ENCODE measurements around the gene C11orf42. TPM values are rescaled to one million over a fixed set of nuclear protein-coding genes. Genes with fewer than 3 reads are reported as not detected.

C11orf42 gene
- total RNA-seq, 1 experiment from 2014 or later, result not detected

GRCh38 chr11:6175440-6175839 lies 29.9 kb upstream of the C11orf42 start:
- TF ChIP-seq CTCF (IDR thresholded peaks at IDR 0.05; ENCODE audit: insufficient read depth in 1 of 2, low read depth in 1 of 2, low read length in 1 of 2, severe bottlenecking in 1 of 2, unreplicated experiment in 1 of 2), result no peak
- H3K4me3 ChIP-seq (ENCODE audit: low read depth, low read length), result no peak overlapping the region
- DNase-seq, result no peak
- peaks cover 15% of the 10 kb centered on the region for H3K27me3 Mint-ChIP-seq (ENCODE audit: insufficient read depth, unreplicated experiment)
- H3K4me3 Mint-ChIP-seq (ENCODE audit: unreplicated experiment), result no peak overlapping the region
- POLR2A ChIA-PET, result no interaction called here
- CTCF ChIA-PET, result no interaction called here
- intact Hi-C loops (cut with micrococcal nuclease; ENCODE audit: unreplicated experiment), result no loop called here
- H3K9me3 Mint-ChIP-seq (ENCODE audit: unreplicated experiment), result no peaks in the 10 kb centered on the region
- peaks cover 5% of the 10 kb centered on the region for H3K9me3 ChIP-seq
- no peaks in the 10 kb centered on the region for H3K36me3 ChIP-seq (ENCODE audit: control insufficient read depth, insufficient read depth, low read length)
- no peaks in the 10 kb centered on the region for H3K4me1 Mint-ChIP-seq (ENCODE audit: low read depth, unreplicated experiment)
- H3K36me3 Mint-ChIP-seq (ENCODE audit: insufficient read depth, unreplicated experiment), result no peaks in the 10 kb centered on the region
- no TSS peak for BruUV-seq (replicated peaks)
- no peaks in the 10 kb centered on the region for H3K4me1 ChIP-seq
- no peaks in the 10 kb centered on the region for H3K27me3 ChIP-seq (replicated peaks; ENCODE audit: control insufficient read depth, insufficient read depth, low read length)
- no peak overlapping the region for H3K27ac Mint-ChIP-seq (ENCODE audit: unreplicated experiment)

GRCh38 chr11:6191742-6192141 lies 13.6 kb upstream of the C11orf42 start:
- H3K9me3 ChIP-seq, result no peaks in the 10 kb centered on the region
- no peak for TF ChIP-seq CTCF (IDR thresholded peaks at IDR 0.05; ENCODE audit: insufficient read depth in 1 of 2, low read depth in 1 of 2, low read length in 1 of 2, severe bottlenecking in 1 of 2, unreplicated experiment in 1 of 2)
- Mint-ChIP-seq H3K4me3 (ENCODE audit: unreplicated experiment) (no peak overlapping the region), H3K27ac (ENCODE audit: unreplicated experiment) (no peak overlapping the region), H3K36me3 (ENCODE audit: insufficient read depth, unreplicated experiment) (no peaks in the 10 kb centered on the region), H3K9me3 (ENCODE audit: unreplicated experiment) (no peaks in the 10 kb centered on the region), H3K4me1 (ENCODE audit: low read depth, unreplicated experiment) (no peaks in the 10 kb centered on the region), H3K27me3 (ENCODE audit: insufficient read depth, unreplicated experiment) (peaks cover 5% of the 10 kb centered on the region)
- POLR2A ChIA-PET, result no interaction called here
- no peak for DNase-seq
- intact Hi-C loops (cut with micrococcal nuclease; ENCODE audit: unreplicated experiment), result no loop called here
- H3K4me1 ChIP-seq, result no peaks in the 10 kb centered on the region
- H3K27me3 ChIP-seq (replicated peaks; ENCODE audit: control insufficient read depth, insufficient read depth, low read length), result no peaks in the 10 kb centered on the region
- H3K4me3 ChIP-seq (ENCODE audit: low read depth, low read length), result no peak overlapping the region
- CTCF ChIA-PET, result no interaction called here
- no peaks in the 10 kb centered on the region for H3K36me3 ChIP-seq (ENCODE audit: control insufficient read depth, insufficient read depth, low read length)
- BruUV-seq (replicated peaks), result no TSS peak

GRCh38 chr11:6194065-6194581 lies 11.2 kb upstream of the C11orf42 start:
- no peaks in the 10 kb centered on the region for H3K4me1 ChIP-seq
- H3K4me3 ChIP-seq (ENCODE audit: low read depth, low read length), result no peak overlapping the region
- H3K36me3 ChIP-seq (ENCODE audit: control insufficient read depth, insufficient read depth, low read length), result no peaks in the 10 kb centered on the region
- no peaks in the 10 kb centered on the region for H3K9me3 ChIP-seq
- H3K4me1 Mint-ChIP-seq (ENCODE audit: low read depth, unreplicated experiment), result no peaks in the 10 kb centered on the region
- H3K36me3 Mint-ChIP-seq (ENCODE audit: insufficient read depth, unreplicated experiment), result no peaks in the 10 kb centered on the region
- ChIA-PET CTCF (no interaction called here), POLR2A (no interaction called here)
- H3K9me3 Mint-ChIP-seq (ENCODE audit: unreplicated experiment), result no peaks in the 10 kb centered on the region
- H3K27me3 Mint-ChIP-seq (ENCODE audit: insufficient read depth, unreplicated experiment), result peaks cover 5% of the 10 kb centered on the region
- intact Hi-C loops (cut with micrococcal nuclease; ENCODE audit: unreplicated experiment), result no loop called here
- TF ChIP-seq CTCF (IDR thresholded peaks at IDR 0.05; ENCODE audit: insufficient read depth in 1 of 2, low read depth in 1 of 2, low read length in 1 of 2, severe bottlenecking in 1 of 2, unreplicated experiment in 1 of 2), result no peak
- H3K4me3 Mint-ChIP-seq (ENCODE audit: unreplicated experiment), result no peak overlapping the region
- no peaks in the 10 kb centered on the region for H3K27me3 ChIP-seq (replicated peaks; ENCODE audit: control insufficient read depth, insufficient read depth, low read length)
- no TSS peak for BruUV-seq (replicated peaks)
- H3K27ac Mint-ChIP-seq (ENCODE audit: unreplicated experiment), result no peak overlapping the region
- DNase-seq, result no peak

Data from Caco-2 (cell line).